Pons (tissue), 1 donor: ENCODE data around the gene DLL1.
"Not testable (repeated sequence)": the region's sequence is repeated elsewhere in the genome, so short reads cannot be mapped to it uniquely, and the experiment has no call there.

Source experiments
- DNase-seq: peaks from one replicate; pipeline ENCODE4 v3.0.0-alpha.2; 2016; ENCODE audit warnings: low spot score

Gene DLL1, protein sequence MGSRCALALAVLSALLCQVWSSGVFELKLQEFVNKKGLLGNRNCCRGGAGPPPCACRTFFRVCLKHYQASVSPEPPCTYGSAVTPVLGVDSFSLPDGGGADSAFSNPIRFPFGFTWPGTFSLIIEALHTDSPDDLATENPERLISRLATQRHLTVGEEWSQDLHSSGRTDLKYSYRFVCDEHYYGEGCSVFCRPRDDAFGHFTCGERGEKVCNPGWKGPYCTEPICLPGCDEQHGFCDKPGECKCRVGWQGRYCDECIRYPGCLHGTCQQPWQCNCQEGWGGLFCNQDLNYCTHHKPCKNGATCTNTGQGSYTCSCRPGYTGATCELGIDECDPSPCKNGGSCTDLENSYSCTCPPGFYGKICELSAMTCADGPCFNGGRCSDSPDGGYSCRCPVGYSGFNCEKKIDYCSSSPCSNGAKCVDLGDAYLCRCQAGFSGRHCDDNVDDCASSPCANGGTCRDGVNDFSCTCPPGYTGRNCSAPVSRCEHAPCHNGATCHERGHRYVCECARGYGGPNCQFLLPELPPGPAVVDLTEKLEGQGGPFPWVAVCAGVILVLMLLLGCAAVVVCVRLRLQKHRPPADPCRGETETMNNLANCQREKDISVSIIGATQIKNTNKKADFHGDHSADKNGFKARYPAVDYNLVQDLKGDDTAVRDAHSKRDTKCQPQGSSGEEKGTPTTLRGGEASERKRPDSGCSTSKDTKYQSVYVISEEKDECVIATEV

DNA sequence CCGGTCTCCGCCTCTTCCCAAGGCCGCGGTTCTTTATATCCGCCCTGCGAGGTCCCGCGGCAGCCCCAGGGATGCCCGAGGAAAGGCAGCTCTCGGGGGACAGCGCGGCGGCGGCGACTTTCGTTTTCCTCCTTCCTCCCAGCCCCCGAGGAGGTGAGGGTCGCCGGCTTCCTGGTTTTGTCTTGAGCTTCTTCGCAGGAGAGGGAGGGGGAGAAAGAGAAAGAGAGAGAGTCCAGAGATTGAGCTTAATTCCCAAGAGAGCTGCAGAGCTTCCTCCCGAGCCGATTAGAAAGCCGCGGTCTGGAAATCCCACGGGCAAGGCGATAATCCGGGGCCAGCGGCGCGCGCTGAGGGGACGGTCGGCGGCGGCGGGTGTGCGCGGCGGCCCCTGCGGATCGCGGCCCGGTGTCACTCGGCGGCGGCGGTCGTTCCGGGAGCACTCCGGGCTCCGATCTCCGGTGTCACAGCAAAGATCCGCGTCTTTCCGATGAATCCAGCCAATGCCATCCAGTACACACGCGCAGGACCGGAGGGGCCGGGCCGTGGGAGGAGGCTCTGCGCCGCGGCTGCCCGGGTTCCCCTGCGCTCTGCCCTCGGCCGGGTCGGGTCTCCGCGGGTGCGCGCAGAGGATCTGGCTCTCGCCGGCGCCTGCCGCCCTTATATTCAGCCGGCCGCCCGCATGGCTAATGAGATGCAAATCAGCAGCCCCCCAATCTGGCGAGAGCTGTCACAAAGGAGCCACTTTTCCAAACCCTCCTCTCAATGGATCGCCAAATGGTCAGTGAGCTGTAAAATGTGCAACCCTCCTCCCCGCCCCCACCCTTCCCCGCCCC is at the start of gene DLL1:
TSS of gene DLL1 (minus strand) at position 783 of the 833 bp plus-strand sequence. CDS start 939 bp downstream, outside the sequence.
- DNase-seq = peak; percentile 95

DNA sequence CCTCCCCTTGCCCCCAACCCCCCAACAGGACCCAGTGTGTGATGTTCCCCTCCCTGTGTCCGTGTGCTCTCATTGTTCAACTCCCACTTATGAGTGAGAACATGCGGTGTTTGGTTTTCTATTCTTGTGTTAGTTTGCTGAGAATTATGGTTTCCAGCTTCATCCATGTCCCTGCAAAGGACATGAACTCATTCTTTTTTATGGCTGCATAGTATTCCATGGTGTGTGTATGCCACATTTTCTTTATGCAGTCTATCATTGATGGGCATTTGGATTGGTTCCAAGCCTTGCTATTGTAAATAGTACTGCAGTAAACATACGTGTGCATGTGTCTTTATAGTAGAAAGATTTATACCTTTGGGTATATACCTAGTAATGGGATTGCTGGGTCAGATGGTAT is 44.3 kb upstream of the DLL1 start:
- DNase-seq = not testable (repeated sequence)

DNA sequence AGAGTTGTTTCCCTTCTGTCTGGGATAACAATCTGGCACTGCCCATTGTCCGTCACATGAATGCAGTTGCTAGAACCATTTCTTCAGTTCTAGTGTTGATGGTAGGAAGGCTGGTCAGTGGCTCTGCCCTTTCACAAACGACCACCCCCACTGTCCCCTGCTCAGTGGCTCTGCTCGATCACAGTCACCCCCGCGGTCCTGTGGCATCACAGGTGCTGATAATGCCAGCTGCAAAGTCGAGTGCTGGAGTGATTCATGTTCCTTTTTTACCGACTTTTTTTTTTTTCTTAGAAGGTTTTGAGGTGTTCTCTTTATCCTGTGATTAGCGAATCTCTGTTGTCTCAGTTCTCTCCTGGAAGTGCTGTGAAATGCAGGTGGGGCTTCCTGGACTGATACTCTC is 38.4 kb upstream of the DLL1 start:
- no peak for DNase-seq

DNA sequence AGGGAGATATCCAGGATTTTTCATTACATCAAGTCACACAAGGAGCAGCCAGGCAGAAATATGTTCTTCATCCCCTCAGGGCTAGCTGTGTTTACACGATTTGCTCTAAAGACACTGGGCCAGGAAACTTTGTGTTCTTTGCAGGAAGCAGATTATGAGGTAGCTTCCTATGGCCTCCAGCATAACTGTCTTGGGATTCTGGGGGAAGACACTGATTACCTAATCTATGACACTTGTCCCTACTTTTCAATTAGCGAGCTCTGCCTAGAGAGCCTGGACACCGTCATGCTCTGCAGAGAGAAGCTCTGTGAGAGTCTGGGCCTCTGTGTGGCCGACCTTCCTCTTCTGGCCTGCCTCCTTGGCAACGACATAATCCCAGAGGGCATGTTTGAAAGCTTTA is 26.8 kb upstream of the DLL1 start:
- DNase-seq = no peak

DNA sequence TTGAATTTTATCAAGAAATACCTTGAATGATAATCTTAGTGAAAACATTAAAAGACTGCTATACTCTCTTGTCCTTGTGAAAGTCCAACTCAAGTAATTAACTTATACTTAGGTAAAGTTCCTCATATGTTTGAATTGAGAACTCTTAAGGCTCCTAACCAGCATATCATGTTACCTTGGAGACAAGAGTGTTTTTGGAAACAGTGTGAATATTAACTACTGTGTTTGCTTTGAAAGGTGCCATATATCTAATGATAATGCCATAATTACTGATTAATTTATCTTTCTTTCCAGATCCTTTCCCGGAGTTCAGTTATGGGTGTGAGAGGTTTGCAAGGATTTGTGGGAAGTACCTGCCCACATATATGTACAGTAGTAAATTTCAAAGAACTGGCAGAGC is 26.2 kb upstream of the DLL1 start:
- DNase-seq = no peak

DNA sequence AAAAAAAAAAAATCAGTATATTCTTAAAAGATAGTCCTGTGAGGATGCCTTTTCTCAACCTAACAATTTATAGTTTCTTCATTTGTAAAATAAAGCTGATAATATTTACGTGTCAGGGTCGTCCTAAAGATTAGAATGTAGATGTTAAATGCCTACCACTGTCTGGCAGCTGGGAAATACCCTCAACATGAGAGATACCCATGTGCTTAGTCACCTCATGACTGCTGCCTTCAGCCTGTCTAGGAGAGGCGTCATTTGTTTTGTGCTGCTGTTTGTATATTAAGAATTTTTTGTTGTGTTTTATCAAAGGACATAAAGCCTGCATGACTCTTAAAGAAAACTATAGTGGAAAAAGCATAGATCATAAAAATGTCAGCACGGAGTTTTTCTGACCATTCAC is 25.2 kb upstream of the DLL1 start:
- no peak for DNase-seq

DNA sequence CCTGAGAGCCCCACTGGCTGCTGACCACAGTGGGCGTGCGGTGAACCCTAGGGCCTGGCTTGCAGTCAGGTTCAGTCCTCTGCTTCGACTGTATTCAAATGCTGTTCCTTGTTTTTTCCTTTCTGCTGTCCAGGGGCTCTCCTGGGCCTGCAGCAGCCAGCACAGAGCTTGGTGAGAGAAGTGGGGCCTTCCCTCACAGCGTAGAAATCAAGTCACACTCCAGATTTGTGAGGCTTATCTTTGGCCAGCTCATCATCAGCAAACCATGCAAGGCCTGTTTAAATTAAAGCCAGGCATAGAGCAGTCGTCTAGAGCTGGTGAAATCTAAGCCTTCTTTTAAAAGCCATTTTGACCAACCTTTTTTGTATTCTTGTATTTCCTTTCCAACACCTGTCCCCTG is 24.1 kb upstream of the DLL1 start:
- DNase-seq = no peak

DNA sequence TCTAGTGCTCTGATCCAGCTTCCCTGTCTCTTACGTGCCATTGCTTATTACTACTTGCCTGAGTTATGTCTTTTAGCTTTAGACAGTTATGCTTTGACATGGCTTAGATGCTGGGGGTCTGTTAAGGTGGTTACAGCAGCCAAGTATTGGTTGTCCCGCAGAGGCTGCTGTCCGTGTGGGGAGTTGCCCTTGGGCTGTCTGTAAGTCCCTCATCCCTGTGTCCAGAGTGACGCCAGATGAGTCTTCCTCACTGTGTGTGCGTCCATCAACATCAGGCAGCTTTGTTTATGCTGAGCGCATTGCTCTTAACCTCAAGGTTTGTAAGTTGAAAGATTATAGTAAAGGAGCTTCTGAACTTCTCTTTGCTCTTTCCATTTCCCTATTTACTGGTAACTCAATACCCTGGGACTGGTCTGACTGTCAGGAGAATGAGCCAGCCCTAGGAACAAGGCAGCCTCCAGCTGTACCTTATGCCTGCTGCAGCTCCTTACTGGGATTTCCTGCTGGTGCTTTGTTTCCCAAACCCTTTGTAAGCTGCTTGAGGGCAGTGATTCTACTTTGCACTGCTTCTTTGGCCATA is 22.9 kb upstream of the DLL1 start:
- no peak for DNase-seq

DNA sequence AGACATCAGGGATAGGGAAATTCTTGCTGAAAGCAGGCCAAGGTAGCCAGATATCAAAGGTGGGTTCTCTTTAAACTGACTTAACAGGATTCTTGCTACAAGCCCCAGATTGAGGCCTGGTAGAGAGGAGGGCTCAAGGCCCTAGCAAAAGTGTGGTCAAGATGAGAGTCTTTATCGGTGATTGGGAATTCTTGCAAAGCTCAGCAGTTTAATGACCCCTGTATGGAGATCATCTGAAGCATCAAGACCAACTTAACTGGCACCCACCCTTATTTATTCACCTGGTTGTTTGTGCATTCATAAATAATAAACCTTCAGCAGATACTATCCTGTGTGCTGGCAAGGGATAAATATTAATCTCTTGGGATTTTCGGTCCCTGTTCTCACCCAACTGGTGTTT is 22.0 kb upstream of the DLL1 start:
- DNase-seq = no peak

DNA sequence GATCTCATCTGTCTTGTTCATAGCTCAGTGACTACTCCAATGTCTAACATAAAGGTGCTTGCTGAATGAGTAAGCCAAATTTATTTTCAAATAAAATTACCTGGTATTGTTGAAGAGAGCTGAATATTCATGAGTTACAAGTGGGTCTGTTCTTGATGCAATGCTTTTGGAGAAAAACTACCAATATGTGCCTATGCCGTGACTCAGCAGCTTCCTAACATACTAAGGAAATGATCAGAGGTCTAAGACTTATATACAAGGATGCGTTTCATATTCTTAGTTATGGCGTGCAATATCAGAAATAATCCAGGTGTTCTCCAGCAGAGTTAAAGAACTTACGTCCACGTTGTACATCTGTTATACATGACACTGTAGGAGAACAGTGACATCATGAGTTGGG is 20.8 kb upstream of the DLL1 start:
- no peak for DNase-seq

DNA sequence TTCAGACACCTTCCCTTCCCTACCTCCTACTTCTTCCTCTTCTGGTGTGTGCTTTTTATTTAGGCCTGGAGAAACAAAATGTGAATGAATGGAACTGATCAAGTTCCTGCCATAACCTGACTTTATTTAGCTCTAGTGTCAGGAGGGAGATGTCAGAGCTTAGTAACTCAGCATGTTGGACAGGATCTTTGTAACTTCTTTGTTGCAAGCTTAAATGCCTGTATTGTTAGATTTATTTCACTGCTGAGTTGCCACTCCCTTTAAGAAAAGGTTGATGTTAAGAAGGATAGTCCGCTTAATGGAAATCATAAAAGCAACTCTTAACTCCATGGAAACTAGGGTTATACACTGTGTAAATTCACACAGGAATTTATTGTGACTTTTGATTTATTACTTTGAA is 17.9 kb upstream of the DLL1 start:
- DNase-seq = no peak

DNA sequence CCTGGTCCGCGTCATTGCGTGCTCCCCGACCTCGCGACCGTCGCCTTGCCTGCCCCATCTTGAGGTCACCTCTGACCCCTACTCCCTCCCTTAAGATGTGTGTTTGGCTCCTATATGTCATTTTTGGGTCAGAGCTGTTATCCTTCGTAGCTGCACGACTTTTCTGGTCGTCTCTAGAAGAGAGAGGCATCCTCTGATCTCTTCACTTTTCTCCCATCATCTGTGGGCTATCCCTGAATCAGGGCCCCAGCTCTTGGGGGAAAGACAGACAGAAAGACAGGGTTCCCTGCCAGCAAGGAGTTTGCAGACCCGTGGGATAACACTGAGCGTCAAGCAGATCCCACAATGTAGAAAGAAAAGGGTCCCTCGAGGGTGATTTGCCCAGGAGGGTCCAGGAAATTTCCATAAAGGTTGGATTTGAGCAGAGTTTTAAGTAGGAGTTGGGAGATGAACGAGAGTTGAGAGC is 16.2 kb upstream of the DLL1 start:
- DNase-seq = peak; percentile 7

DNA sequence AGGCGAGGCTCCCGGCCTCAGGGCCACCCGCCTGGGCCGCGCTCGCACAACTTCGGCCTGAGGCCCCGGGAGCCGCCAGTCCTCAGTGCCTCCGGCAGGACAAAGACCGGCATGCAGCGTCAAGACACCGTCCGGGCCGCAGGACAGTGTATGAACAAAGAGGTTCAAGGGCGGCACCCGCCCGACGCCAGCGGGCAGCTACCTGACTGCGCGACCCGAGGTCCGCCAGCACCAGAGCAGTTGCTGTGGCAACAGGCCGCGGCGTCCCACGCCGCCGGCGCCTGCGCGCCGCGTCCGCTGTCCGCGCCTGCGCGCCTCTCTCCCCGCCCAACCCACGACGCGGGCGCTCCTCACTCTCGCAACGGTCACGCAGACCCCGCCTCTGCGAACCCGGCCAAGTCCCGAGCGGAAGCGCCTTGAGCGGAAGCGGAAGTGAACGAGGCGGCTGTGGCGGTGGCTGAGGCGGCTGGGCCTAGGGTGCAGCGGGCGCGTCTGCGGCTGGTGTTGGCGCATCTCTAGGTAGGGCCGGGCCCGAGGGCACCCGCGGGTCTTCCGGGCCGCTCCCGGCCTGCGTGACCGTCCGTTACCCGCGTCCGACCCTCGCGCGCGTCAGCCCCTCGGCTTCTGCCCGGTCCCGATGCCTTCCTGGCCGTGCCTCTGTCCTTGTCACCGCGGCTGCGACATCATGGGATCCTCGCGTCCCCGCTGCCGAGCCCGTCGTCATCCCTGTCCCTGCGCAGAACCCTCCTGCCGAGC is 15.6 kb upstream of the DLL1 start, which contains the start of gene FAM120B:
TSS of gene FAM120B (plus strand) at position 435 of the 756 bp plus-strand sequence. CDS start 10,633 bp downstream, outside the sequence.
- peak; percentile 96 for DNase-seq

DNA sequence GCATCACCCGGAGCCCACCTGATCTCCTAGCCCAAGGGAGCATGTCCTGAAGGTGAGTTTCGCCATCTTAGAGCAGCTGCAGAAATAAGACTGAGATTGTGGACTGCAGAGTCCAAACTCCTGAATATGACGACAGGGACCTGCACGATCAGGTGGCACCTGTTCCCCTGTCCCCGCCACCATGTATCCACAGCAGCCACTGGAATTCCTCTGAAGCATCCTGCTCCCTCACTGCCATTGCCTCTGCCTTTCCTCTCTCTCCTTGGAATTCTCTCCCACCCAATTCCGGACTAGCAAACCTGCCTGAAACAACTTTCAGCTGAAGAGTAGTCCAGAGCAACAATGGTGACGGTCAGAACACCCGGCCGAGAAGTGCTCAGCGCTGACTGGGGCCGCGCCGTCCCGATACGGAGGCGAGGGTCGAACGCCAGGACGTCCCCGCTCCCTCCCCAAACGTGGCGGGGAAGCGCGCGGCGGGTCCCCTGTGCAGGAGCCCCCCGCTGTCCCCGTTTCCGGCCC is 15.0 kb upstream of the DLL1 start:
- peak; percentile 9 for DNase-seq

DNA sequence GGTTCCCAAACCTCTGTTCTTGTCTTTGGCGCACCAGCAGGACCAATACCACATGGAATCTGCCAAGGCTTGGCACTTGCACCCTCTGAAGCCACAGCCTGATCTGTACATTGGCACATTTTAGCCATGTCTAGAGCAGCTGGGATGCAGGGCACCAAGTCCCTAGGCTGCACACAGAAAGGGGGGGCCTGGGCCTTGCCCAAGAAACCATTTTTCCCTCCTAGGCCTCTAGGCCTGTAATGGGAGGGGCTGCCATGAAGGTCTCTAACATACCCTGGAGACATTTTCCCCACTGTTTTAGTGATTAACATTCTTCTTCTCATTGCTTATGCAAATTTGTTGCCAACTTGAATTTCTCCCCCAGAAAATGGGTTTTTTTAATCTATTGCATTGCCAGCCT is 10.3 kb upstream of the DLL1 start:
- no peak for DNase-seq

DNA sequence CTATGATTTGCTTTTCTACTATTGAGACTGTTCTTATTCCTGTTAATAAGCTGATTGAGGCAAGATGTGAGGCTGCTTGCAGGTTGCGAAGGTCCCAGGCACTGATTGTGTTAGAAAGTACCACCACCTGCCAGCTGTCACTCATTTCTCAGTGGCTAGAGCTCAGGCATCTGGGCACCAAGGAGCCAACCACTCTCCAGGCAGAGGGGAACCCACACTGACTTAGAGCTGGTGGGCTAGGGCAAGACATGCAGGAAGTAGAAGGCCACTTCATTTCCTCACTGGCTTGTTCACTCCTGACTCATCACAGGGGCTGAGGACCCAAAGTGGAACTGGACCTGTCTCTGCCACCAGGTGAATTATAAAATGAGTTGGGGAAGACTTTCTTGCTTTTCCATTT is 7.8 kb upstream of the DLL1 start:
- no peak for DNase-seq

DNA sequence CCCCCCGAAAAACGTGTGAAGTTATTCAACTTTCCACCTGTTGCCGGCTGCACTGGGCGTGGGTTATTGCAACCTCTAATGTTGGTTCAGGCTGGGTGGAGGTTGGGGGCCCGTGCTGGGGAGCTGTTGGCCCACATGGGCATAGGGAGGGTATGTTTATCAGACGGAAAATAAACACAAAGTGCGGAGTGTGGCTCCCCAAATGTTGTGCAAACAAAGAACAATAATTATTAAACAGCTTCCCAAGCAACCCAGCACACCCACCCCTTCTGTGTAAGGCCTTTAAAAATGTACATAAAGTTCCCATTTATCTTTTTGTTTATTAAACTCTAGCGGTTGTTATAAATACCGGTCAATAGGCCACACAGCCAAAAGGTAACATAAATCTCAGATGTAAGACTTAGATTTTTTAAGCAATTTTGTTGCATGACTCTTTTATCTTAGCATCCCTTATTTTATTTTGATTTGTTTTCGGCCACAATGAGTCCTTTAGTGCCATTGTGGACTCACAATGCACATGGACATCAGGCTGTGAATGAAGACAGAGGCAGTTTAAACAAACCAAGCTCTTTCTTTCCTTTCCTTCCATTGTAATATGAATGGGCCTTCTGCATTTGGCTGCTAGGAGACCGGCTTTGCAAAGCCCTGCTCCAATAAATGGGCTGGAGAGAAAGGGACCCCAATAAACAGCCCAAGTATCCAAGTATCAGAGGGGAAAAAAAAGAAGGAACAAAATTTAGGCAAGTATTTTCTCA is 6.9 kb upstream of the DLL1 start:
- DNase-seq = peak; percentile 96

DNA sequence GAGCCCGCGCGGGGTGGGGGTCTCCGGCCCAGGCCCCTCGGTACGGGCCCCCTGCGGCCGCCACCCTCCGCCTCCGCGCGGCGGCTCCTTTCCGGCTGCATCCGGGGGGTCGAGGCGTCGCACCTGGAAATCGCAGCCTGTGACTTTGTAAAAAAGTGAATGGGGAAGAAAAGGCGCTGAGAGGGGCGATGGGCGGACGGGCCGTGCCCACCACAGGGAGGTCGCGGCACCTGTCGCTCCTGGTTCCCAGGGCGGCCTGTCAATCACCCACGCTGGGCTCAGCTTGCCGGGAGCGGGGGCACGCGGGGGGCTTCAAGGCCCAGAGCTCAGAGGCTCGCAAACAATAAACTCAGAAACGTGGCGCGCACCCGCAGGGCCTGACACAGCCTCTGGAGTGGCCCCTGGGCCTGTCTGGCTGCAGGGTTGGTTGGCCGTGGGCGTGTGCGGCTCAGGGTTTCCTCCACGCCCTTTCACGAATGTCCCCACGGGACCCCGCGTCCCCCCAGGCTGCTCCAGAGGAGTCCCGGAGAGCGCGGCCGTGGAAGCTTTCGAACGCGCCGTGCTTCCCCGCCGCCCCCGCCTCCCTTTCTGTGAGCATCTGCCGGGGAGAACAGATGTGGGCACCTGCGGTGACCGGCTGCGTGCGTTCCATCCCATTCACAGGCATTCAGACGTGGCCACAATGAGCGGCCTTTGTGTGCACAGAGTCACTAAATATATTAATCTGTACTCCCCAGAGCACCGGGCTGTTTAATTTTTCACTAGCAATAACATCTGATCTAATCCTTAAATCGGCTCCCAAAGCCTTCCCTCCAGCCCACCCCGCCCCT is 6.1 kb upstream of the DLL1 start:
- peak; percentile 67 for DNase-seq

DNA sequence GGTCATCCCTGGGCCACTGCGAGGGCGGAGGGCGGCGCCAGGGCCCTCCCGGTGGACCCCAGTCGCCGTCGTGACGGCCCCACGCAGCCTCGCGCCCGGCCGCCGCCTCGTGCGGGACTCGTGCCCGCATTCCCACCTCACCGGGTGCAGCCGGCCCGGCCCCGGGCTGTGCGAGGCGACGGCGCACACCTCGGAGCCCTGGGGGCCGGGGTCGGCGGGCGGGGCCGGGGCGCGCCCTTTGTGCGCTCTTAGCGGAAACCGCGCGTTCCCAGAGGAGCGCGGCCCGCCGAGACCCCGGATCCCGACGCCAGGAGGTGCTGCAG is 5.5 kb upstream of the DLL1 start:
- DNase-seq = no peak
